Fibroblast of lung (primary cell): ENCODE data around the gene CMTM3. TPM values are rescaled to one million over a fixed set of nuclear protein-coding genes. Genes with fewer than 3 reads are reported as not detected.
"Not testable (repeated sequence)": the region's sequence is repeated elsewhere in the genome, so short reads cannot be mapped to it uniquely, and the experiment has no call there.

Experiments used
- DNase-seq, 2 donors: peaks; one replicate each; pipeline versions ENCODE4 v3.0.0 to v3.0.0-alpha.2; 2010; ENCODE audit warnings: low read depth in 2 of 2
- H2AFZ ChIP-seq: 2 replicates; pipeline ENCODE4 v1.5.1; 2012; ENCODE audit warnings: low read length, control low read depth, inconsistent platforms
- H3K27ac ChIP-seq: 2 replicates; pipeline ENCODE4 v1.5.1; 2011; ENCODE audit warnings: low read length, control low read depth; ENCODE audit not compliant: insufficient read depth
- H3K27me3 ChIP-seq: 2 replicates; pipeline ENCODE4 v1.5.1; 2011; ENCODE audit warnings: mild to moderate bottlenecking, low read length; ENCODE audit not compliant: control insufficient read depth, insufficient read depth
- H3K36me3 ChIP-seq: 2 replicates; pipeline ENCODE4 v1.5.1; 2011; ENCODE audit warnings: low read length; ENCODE audit not compliant: control insufficient read depth, insufficient read depth
- H3K4me1 ChIP-seq: 2 replicates; pipeline ENCODE4 v1.5.1; 2011; ENCODE audit warnings: low read length; ENCODE audit not compliant: control insufficient read depth, insufficient read depth; ENCODE audit errors: extremely low read depth
- H3K4me2 ChIP-seq: 2 replicates; pipeline ENCODE4 v1.5.1; 2011; ENCODE audit warnings: low read length, control low read depth; ENCODE audit not compliant: insufficient read depth; ENCODE audit errors: extremely low read depth
- H3K4me3 ChIP-seq, 4 experiments: fragments of 200-600 bp in 1 of 4; sonication (generic) in 1 of 4; replicated peaks in 1 of 4; 2 replicates each; pipeline ENCODE4 v1.5.1; 2011 to 2016; ENCODE audit warnings: low read length in 4 of 4, low read depth in 3 of 4, mild to moderate bottlenecking in 3 of 4, control low read depth in 2 of 4, inconsistent platforms in 1 of 4, mixed read lengths in 1 of 4; ENCODE audit not compliant: insufficient read depth in 1 of 4; ENCODE audit errors: control extremely low read depth in 1 of 4
- H3K79me2 ChIP-seq: 2 replicates; pipeline ENCODE4 v1.5.1; 2012; ENCODE audit warnings: mild to moderate bottlenecking, low read length, inconsistent platforms; ENCODE audit not compliant: control insufficient read depth, insufficient read depth
- H3K9ac ChIP-seq: 2 replicates; pipeline ENCODE4 v1.5.1; 2011; ENCODE audit warnings: mild to moderate bottlenecking, low read length, control low read depth; ENCODE audit not compliant: insufficient read depth
- H3K9me3 ChIP-seq: 2 replicates; pipeline ENCODE4 v1.5.1; 2012; ENCODE audit warnings: low read depth, low read length; ENCODE audit not compliant: control insufficient read depth, insufficient read depth
- H4K20me1 ChIP-seq: 2 replicates; pipeline ENCODE4 v1.5.1; 2011; ENCODE audit warnings: low read length; ENCODE audit not compliant: control insufficient read depth, insufficient read depth; ENCODE audit errors: extremely low read depth
- CTCF ChIP-seq, 2 donors: IDR thresholded peaks in 1 of 2; conservative IDR thresholded peaks in 1 of 2; 1 replicate in 1 of 2; 2 replicates in 1 of 2; pipeline ENCODE4 v1.5.1; 2011 to 2012; ENCODE audit warnings: low read length in 2 of 2, control low read depth in 1 of 2, inconsistent platforms in 1 of 2, low read depth in 1 of 2, mild to moderate bottlenecking in 1 of 2
- EZH2 ChIP-seq: IDR thresholded peaks from 2 replicates; pipeline ENCODE4 v1.5.1; 2012; ENCODE audit warnings: low read length, control low read depth, mild to moderate bottlenecking; ENCODE audit errors: missing control alignments
- polyA plus RNA-seq, 2 donors: library from polyadenylated mRNA; depleted of rRNA in 1 of 2; stranded (reverse) in 1 of 2; unstranded in 1 of 2; fragments of >200 nt; gene quantifications; 2 replicates each; pipeline ENCODE4 v1.2.1, GENCODE V29; 2011 to 2012; ENCODE audit warnings: missing spikeins in 1 of 2
- total RNA-seq: library from RNA; depleted of rRNA; stranded (reverse); fragments of >200 nt; gene quantifications from 2 replicates; pipeline ENCODE4 v1.2.1, GENCODE V29; 2014

The CMTM3 gene
- total and polyA plus RNA-seq, 2 donors (not counting 1 experiment from before 2014, with no cell fraction given): 10.1 to 18.6 TPM

- no peak overlapping the region for H2AFZ ChIP-seq
Observed at GRCh38 chr16:66661210-66661560, 56.7 kb downstream of the CMTM3 start.

GRCh38 chr16:66661671-66662346, 57.3 kb downstream of the CMTM3 start:
- not testable (repeated sequence) for H3K9me3 ChIP-seq, H3K36me3 ChIP-seq, DNase-seq, H4K20me1 ChIP-seq, H3K4me1 ChIP-seq, H3K9ac ChIP-seq, H3K27me3 ChIP-seq, H3K4me3 ChIP-seq, H3K27ac ChIP-seq, H3K79me2 ChIP-seq, H2AFZ ChIP-seq, H3K4me2 ChIP-seq

More at GRCh38 chr16:66661210-66661560, 56.7 kb downstream of the CMTM3 start:
- H3K4me2 ChIP-seq: no peak overlapping the region
- DNase-seq: no peak
- H3K36me3 ChIP-seq: no peaks in the 10 kb centered on the region
- no peak for TF ChIP-seq CTCF (conservative IDR thresholded peaks at IDR 0.05 in 1 of 2, IDR thresholded peaks at IDR 0.05 in 1 of 2; ENCODE audit: low read depth in 1 of 2, low read length in 2 of 2)
- TF ChIP-seq EZH2: no peak
- no peaks in the 10 kb centered on the region for H4K20me1 ChIP-seq
- H3K79me2 ChIP-seq: no peaks in the 10 kb centered on the region
- H3K4me1 ChIP-seq: peaks cover 2% of the 10 kb centered on the region
- no peak overlapping the region for H3K9ac ChIP-seq
- H3K27ac ChIP-seq: peak overlapping the region; percentile 8
- no peaks in the 10 kb centered on the region for H3K9me3 ChIP-seq
- H3K4me3 ChIP-seq: no peak overlapping the region
- no peaks in the 10 kb centered on the region for H3K27me3 ChIP-seq

GRCh38 chr16:66662445-66663194, 58.1 kb downstream of the CMTM3 start:
- Histone ChIP-seq H4K20me1 (no peaks in the 10 kb centered on the region), H3K36me3 (no peaks in the 10 kb centered on the region), H3K4me3 (no peak overlapping the region), H3K79me2 (no peaks in the 10 kb centered on the region), H3K9me3 (no peaks in the 10 kb centered on the region), H2AFZ (peak overlapping the region; percentile 53), H3K27ac (no peak overlapping the region), H3K4me1 (peaks cover 2% of the 10 kb centered on the region), H3K9ac (no peak overlapping the region), H3K27me3 (no peaks in the 10 kb centered on the region), H3K4me2 (no peak overlapping the region)
- peak; percentile 33 to 58 for DNase-seq
- TF ChIP-seq CTCF (conservative IDR thresholded peaks at IDR 0.05 in 1 of 2, IDR thresholded peaks at IDR 0.05 in 1 of 2; ENCODE audit: low read depth in 1 of 2, low read length in 2 of 2): peak; percentile 63 to 69
- TF ChIP-seq EZH2: no peak

Other genes starting within 250 kb of the CMTM3 start
- gene CDH5, start 238.0 kb upstream of the CMTM3 start, total RNA-seq: under 0.01 TPM in 1 of 2 replicates, not detected in the other
- gene CDH5, start 238.0 kb upstream of the CMTM3 start, polyA plus RNA-seq: 0.02 and 0.07 TPM in 2 replicates
- not detected in 2 replicates for gene BEAN1, start 177.4 kb upstream of the CMTM3 start, total RNA-seq
- 0.02 and 0.07 TPM in 2 replicates for gene BEAN1, start 177.4 kb upstream of the CMTM3 start, polyA plus RNA-seq
- gene TK2, start 54.6 kb upstream of the CMTM3 start, total RNA-seq: 57.5 and 73.7 TPM in 2 replicates
- 34.8 and 36.8 TPM in 2 replicates for gene TK2, start 54.6 kb upstream of the CMTM3 start, polyA plus RNA-seq
- 38.8 and 41.9 TPM in 2 replicates for gene CKLF, start 52.1 kb upstream of the CMTM3 start, total RNA-seq
- 70.9 and 82.8 TPM in 2 replicates for gene CKLF, start 52.1 kb upstream of the CMTM3 start, polyA plus RNA-seq
- 1.5 and 2.3 TPM in 2 replicates for gene CMTM1, start 38.3 kb upstream of the CMTM3 start, total RNA-seq
- gene CMTM1, start 38.3 kb upstream of the CMTM3 start, polyA plus RNA-seq: 0.87 and 0.99 TPM in 2 replicates
- gene CMTM2, start 25.2 kb upstream of the CMTM3 start, total RNA-seq: not detected in 2 replicates
- not detected in 2 replicates for gene CMTM2, start 25.2 kb upstream of the CMTM3 start, polyA plus RNA-seq
- 6.9 and 10.2 TPM in 2 replicates for gene CMTM4, start 92.0 kb downstream of the CMTM3 start, total RNA-seq
- 6.9 and 12.8 TPM in 2 replicates for gene CMTM4, start 92.0 kb downstream of the CMTM3 start, polyA plus RNA-seq
- 115 and 173 TPM in 2 replicates for gene DYNC1LI2, start 146.9 kb downstream of the CMTM3 start, total RNA-seq
- gene DYNC1LI2, start 146.9 kb downstream of the CMTM3 start, polyA plus RNA-seq: 78.5 and 83.3 TPM in 2 replicates
- gene TERB1, start 196.9 kb downstream of the CMTM3 start, total RNA-seq: under 0.01 and 0.17 TPM in 2 replicates
- gene TERB1, start 196.9 kb downstream of the CMTM3 start, polyA plus RNA-seq: not detected in 2 replicates
- 47.4 and 52.6 TPM in 2 replicates for gene NAE1, start 226.3 kb downstream of the CMTM3 start, total RNA-seq
- gene NAE1, start 226.3 kb downstream of the CMTM3 start, polyA plus RNA-seq: 59.7 TPM in 2 replicates
- not detected in 2 replicates for gene CA7, start 239.7 kb downstream of the CMTM3 start, total RNA-seq
- not detected in 2 replicates for gene CA7, start 239.7 kb downstream of the CMTM3 start, polyA plus RNA-seq